H1 (cell line): ENCODE results near the gene AGBL1. TPM values are rescaled to one million over a fixed set of nuclear protein-coding genes. Genes with fewer than 3 reads are reported as not detected.

Source experiments
- CTCF ChIA-PET: fragments of 300-600 bp; sonication (Branson Sonifier 250); formaldehyde crosslinking; loops from one replicate; lab custom pipeline; 2021; ENCODE audit not compliant: partially characterized antibody; lab: Charles Lee
- POLR2A ChIA-PET: fragments of 300-600 bp; sonication (Branson Sonifier 250); formaldehyde crosslinking; loops from one replicate; lab custom pipeline; 2021; ENCODE audit warnings: inconsistent platforms; ENCODE audit not compliant: partially characterized antibody; lab: Charles Lee
- DNase-seq, 2 experiments: peaks; one replicate each; pipeline versions ENCODE4 v3.0.0 to v3.0.0-alpha.2; 2010 to 2022; ENCODE audit warnings: low spot score in 2 of 2, low read depth in 1 of 2, mixed read lengths in 1 of 2
- FAIRE-seq: peaks from 2 replicates; lab custom pipeline; 2011; peaks lifted over from hg19 to GRCh38; lab: Jason Lieb, UNC
- H2AFZ ChIP-seq: 2 replicates; pipeline ENCODE4 v1.8.1; 2012; ENCODE audit warnings: low read length, inconsistent platforms
- H2AK5ac ChIP-seq: 2 replicates; pipeline ENCODE4 v1.6.1; 2013; ENCODE audit warnings: low read depth, low read length
- H2BK120ac ChIP-seq: replicated peaks from 2 replicates; pipeline ENCODE3; 2013; ENCODE audit warnings: low read depth, low read length, inconsistent platforms
- H2BK12ac ChIP-seq: 2 replicates; pipeline ENCODE4 v1.6.1; 2013; ENCODE audit warnings: low read depth, low read length
- H2BK15ac ChIP-seq: 2 replicates; pipeline ENCODE4 v1.6.1; 2013; ENCODE audit warnings: low read length
- H2BK20ac ChIP-seq: 2 replicates; pipeline ENCODE4 v1.6.1; 2013; ENCODE audit warnings: low read length
- H2BK5ac ChIP-seq: 2 replicates; pipeline ENCODE4 v1.6.1; 2013; ENCODE audit warnings: low read depth, low read length
- H3K14ac ChIP-seq: 2 replicates; pipeline ENCODE4 v1.6.1; 2013; ENCODE audit warnings: inconsistent platforms; ENCODE audit not compliant: insufficient read length
- H3K18ac ChIP-seq: 2 replicates; pipeline ENCODE4 v1.6.1; 2013; ENCODE audit warnings: low read length; ENCODE audit errors: extremely low read depth
- H3K23ac ChIP-seq: 2 replicates; pipeline ENCODE4 v1.6.1; 2013; ENCODE audit warnings: inconsistent platforms; ENCODE audit not compliant: insufficient read length
- H3K23me2 ChIP-seq: 2 replicates; pipeline ENCODE4 v1.6.1; 2013; ENCODE audit warnings: low read depth, low read length
- H3K27ac ChIP-seq: 2 replicates; pipeline ENCODE4 v1.6.1; 2011; ENCODE audit warnings: low read depth, low read length, inconsistent platforms
- H3K27me3 ChIP-seq, 4 experiments: replicated peaks in 1 of 4; 1 replicate in 1 of 4; 2 replicates in 3 of 4; pipeline versions ENCODE4 v1.6.1 to v1.8.1; 2011 to 2013; ENCODE audit warnings: low read length in 3 of 4, mild to moderate bottlenecking in 3 of 4, inconsistent platforms in 2 of 4, mixed read lengths in 2 of 4, moderate library complexity in 1 of 4; ENCODE audit not compliant: control insufficient read depth in 3 of 4, insufficient read depth in 3 of 4; ENCODE audit errors: extremely low read depth in 1 of 4
- H3K36me3 ChIP-seq, 4 experiments: 2 replicates each; pipeline versions ENCODE4 v1.6.1 to v1.8.1; 2011 to 2013; ENCODE audit warnings: mild to moderate bottlenecking in 4 of 4, low read length in 3 of 4, moderate library complexity in 2 of 4, control low read depth in 1 of 4, inconsistent platforms in 1 of 4; ENCODE audit not compliant: insufficient read depth in 4 of 4, control insufficient read depth in 2 of 4
- H3K4ac ChIP-seq: replicated peaks from 2 replicates; pipeline ENCODE3; 2013; ENCODE audit warnings: low read length, low read depth, mixed read lengths, inconsistent platforms; ENCODE audit not compliant: insufficient read length
- H3K4me1 ChIP-seq, 4 experiments: replicated peaks in 1 of 4; 1 replicate in 1 of 4; 2 replicates in 3 of 4; pipeline versions ENCODE4 v1.6.1 to v1.8.1; 2011 to 2013; ENCODE audit warnings: low read length in 3 of 4, inconsistent platforms in 2 of 4, mixed read lengths in 1 of 4; ENCODE audit not compliant: insufficient read depth in 4 of 4, control insufficient read depth in 3 of 4
- H3K4me2 ChIP-seq, 2 experiments: 2 replicates each; pipeline versions ENCODE4 v1.6.1 to v1.8.1; 2011 to 2013; ENCODE audit warnings: low read depth in 2 of 2, low read length in 2 of 2, control low read depth in 1 of 2, inconsistent platforms in 1 of 2, mild to moderate bottlenecking in 1 of 2; ENCODE audit not compliant: insufficient read depth in 1 of 2
- H3K4me3 ChIP-seq, 4 experiments: fragments of 200-600, 300-600 bp in 1 of 4; sonication (generic), shearing (Covaris generic), sonication (Bioruptor Twin) in 1 of 4; 2 replicates each; pipeline versions ENCODE4 v1.5.1 to v1.8.1; 2011 to 2016; ENCODE audit warnings: low read length in 4 of 4, low read depth in 3 of 4, control low read depth in 2 of 4, inconsistent platforms in 2 of 4, mild to moderate bottlenecking in 2 of 4, mixed read lengths in 1 of 4, moderate library complexity in 1 of 4; ENCODE audit not compliant: insufficient read depth in 2 of 4; ENCODE audit errors: extremely low read depth in 1 of 4
- H3K56ac ChIP-seq: replicated peaks from 2 replicates; pipeline ENCODE3; 2013; ENCODE audit warnings: low read depth, mild to moderate bottlenecking, mixed read lengths, low read length, inconsistent platforms; ENCODE audit not compliant: insufficient read length
- H3K79me1 ChIP-seq: 2 replicates; pipeline ENCODE4 v1.6.1; 2013; ENCODE audit warnings: low read depth, low read length, control low read depth
- H3K79me2 ChIP-seq, 2 experiments: 2 replicates each; pipeline versions ENCODE4 v1.6.1 to v1.8.1; 2012 to 2013; ENCODE audit warnings: low read length in 2 of 2, mild to moderate bottlenecking in 2 of 2, inconsistent platforms in 1 of 2; ENCODE audit not compliant: insufficient read depth in 2 of 2, control insufficient read depth in 1 of 2
- H3K9ac ChIP-seq, 4 experiments: replicated peaks in 1 of 4; 1 replicate in 1 of 4; 2 replicates in 3 of 4; pipeline versions ENCODE4 v1.6.1 to v1.8.1; 2011 to 2013; ENCODE audit warnings: low read depth in 3 of 4, low read length in 3 of 4, control low read depth in 2 of 4, mild to moderate bottlenecking in 2 of 4, moderate library complexity in 2 of 4, inconsistent platforms in 1 of 4; ENCODE audit errors: extremely low read depth in 1 of 4
- H3K9me3 ChIP-seq, 2 experiments: 2 replicates each; pipeline versions ENCODE4 v1.6.1 to v1.8.1; 2012 to 2013; ENCODE audit warnings: mild to moderate bottlenecking in 2 of 2, moderate library complexity in 2 of 2, control low read depth in 1 of 2, inconsistent platforms in 1 of 2, low read depth in 1 of 2, low read length in 1 of 2, mixed read lengths in 1 of 2; ENCODE audit not compliant: insufficient read depth in 2 of 2
- H4K20me1 ChIP-seq, 2 experiments: replicated peaks in 1 of 2; 2 replicates each; pipeline versions ENCODE3 to v1.8.1; 2011 to 2013; ENCODE audit warnings: inconsistent platforms in 2 of 2, low read length in 2 of 2, mild to moderate bottlenecking in 1 of 2; ENCODE audit not compliant: insufficient read depth in 2 of 2, control insufficient read depth in 1 of 2
- H4K5ac ChIP-seq: 2 replicates; pipeline ENCODE4 v1.6.1; 2013; ENCODE audit warnings: low read length, low read depth, mixed read lengths, inconsistent platforms; ENCODE audit not compliant: insufficient read length
- H4K8ac ChIP-seq: 2 replicates; pipeline ENCODE4 v1.8.0; 2013; ENCODE audit warnings: mild to moderate bottlenecking, moderate library complexity, low read length, inconsistent platforms; ENCODE audit not compliant: insufficient read depth; ENCODE audit errors: extremely low read depth
- H4K91ac ChIP-seq: replicated peaks from 2 replicates; pipeline ENCODE3; 2013; ENCODE audit warnings: low read length, mixed read lengths, inconsistent platforms; ENCODE audit not compliant: insufficient read length
- CBX8 ChIP-seq: fragments of 300-800, 300-1000 bp; sonication (generic); IDR thresholded peaks from 2 replicates; pipeline ENCODE4 v1.7.1; 2016; ENCODE audit warnings: low read depth, low read length, borderline replicate concordance
- CREB1 ChIP-seq: IDR thresholded peaks from 2 replicates; pipeline ENCODE4 v1.6.1; 2012; ENCODE audit warnings: inconsistent platforms
- HDAC6 ChIP-seq: IDR thresholded peaks from one replicate; pipeline ENCODE4 v1.7.1; 2012; ENCODE audit warnings: low read depth, mild to moderate bottlenecking, inconsistent platforms, low read length, moderate library complexity
- JUN ChIP-seq: IDR thresholded peaks from 2 replicates; pipeline ENCODE4 v1.6.1; 2011; ENCODE audit warnings: low read depth, mild to moderate bottlenecking, improper control_type of control experiment, low read length
- KDM4A ChIP-seq: IDR thresholded peaks from one replicate; pipeline ENCODE4 v1.7.1; 2012; ENCODE audit warnings: low read depth, mild to moderate bottlenecking, moderate library complexity, low read length, inconsistent platforms; ENCODE audit not compliant: severe bottlenecking
- NANOG ChIP-seq: IDR thresholded peaks from 2 replicates; pipeline ENCODE4 v1.6.1; 2011; ENCODE audit warnings: low read length, low read depth, mild to moderate bottlenecking, inconsistent platforms; ENCODE audit not compliant: insufficient read depth, poor library complexity, severe bottlenecking
- RAD21 ChIP-seq, 2 experiments: IDR thresholded peaks in 1 of 2; conservative IDR thresholded peaks in 1 of 2; 2 replicates each; pipeline ENCODE4 v1.6.1; 2011; ENCODE audit warnings: low read depth in 2 of 2, low read length in 2 of 2, improper control_type of control experiment in 1 of 2, inconsistent platforms in 1 of 2, mild to moderate bottlenecking in 1 of 2, moderate library complexity in 1 of 2
- SP2 ChIP-seq: IDR thresholded peaks from 2 replicates; pipeline ENCODE4 v1.6.1; 2012; ENCODE audit warnings: mild to moderate bottlenecking, low read length, inconsistent platforms
- SUZ12 ChIP-seq: fragments of 200-600 bp; sonication (generic); IDR thresholded peaks from 2 replicates; pipeline ENCODE4 v1.6.1; 2012; ENCODE audit warnings: mild to moderate bottlenecking, inconsistent platforms, low read length, moderate library complexity, mixed read lengths
- WGBS, 2 experiments: shearing (Covaris generic) in 1 of 2; methylation state at CpG; one replicate each; pipeline versions ENCODE4 v1.1.6 to v1.1.7; 2013 to 2015; ENCODE audit warnings: low lambda C conversion rate in 2 of 2, mixed read lengths in 2 of 2, inconsistent platforms in 1 of 2, low coverage in 1 of 2, missing lambda C conversion rate in 1 of 2; ENCODE audit not compliant: insufficient replicate concordance in 2 of 2, insufficient coverage in 1 of 2, insufficient read length in 1 of 2; ENCODE audit errors: extremely low coverage in 1 of 2, missing lambda C conversion rate in 1 of 2; 5-methylcytosine and 5-hydroxymethylcytosine counted together
- polyA plus RNA-seq, 7 experiments: library from polyadenylated mRNA; depleted of rRNA in 3 of 7; stranded (reverse) in 5 of 7; unstranded in 2 of 7; fragments of >200 nt in 5 of 7; fragments of 200-250 nt in 2 of 7; gene quantifications; 1 replicate in 5 of 7; 2 replicates in 1 of 7; 4 replicates in 1 of 7; pipeline versions ENCODE4 v1.2.1 to v1.2.3, GENCODE V29; 2011 to 2013; ENCODE audit warnings: missing spikeins in 2 of 7, mixed read lengths in 2 of 7
- total RNA-seq: library from RNA; stranded (reverse); fragmentation: NEBNext Ultra II Directional; extraction: Animal tissue kit (Norgen Biotek cat#: 25700); gene quantifications from 2 replicates; pipeline ENCODE4 v1.2.1, GENCODE V29; 2021

Gene AGBL1
- total and polyA plus RNA-seq, 2 of the 8 experiments (the other 6 are each of a cell fraction or from before 2014, with no cell fraction given) = not detected

DNA sequence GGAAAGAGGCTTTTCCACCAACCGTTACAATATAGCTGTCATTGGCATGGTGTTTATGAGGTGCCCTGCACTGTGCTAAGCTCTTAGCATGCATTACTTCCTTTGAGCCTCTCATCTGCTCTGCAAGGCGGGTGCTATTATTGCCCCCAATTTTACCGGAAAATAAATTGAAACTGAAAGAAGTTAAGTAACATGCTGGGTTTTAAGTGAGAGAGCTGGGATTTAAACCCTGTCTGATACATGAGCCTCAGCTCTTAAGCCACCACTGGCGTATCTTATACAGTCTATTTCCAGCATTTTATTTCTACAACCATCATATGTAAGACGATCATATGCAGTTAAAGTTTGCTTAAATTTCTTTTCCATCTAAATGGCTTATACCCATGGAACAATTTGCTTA, 81.6 kb downstream of the AGBL1 start:
- Histone ChIP-seq H3K14ac (no peak overlapping the region), H3K56ac (no peak overlapping the region), H2BK5ac (no peak overlapping the region), H3K27ac (no peak overlapping the region), H4K91ac (no peak overlapping the region), H3K4me1 (peaks cover 0 to 4% (median 0%) of the 10 kb centered on the region in 4 experiments; a peak in 1 of 7 replicates), H3K9me3 (no peaks in the 10 kb centered on the region), H3K23ac (no peak overlapping the region), H3K4me2 (0 out of 4 replicates have a peak overlapping the region, but pooled peaks of 1 of the 2 experiments have one; percentile 15), H3K36me3 (no peaks in the 10 kb centered on the region), H3K79me2 (no peaks in the 10 kb centered on the region), H3K9ac (no peak overlapping the region), H3K27me3 (no peaks in the 10 kb centered on the region), H2BK20ac (no peak overlapping the region), H3K4me3 (no peak overlapping the region), H2AK5ac (no peak overlapping the region), H3K23me2 (no peaks in the 10 kb centered on the region), H4K5ac (no peak overlapping the region), H3K4ac (no peak overlapping the region), H4K8ac (no peak overlapping the region), H3K18ac (no peak overlapping the region), H2AFZ (no peak overlapping the region), H2BK15ac (no peak overlapping the region), H4K20me1 (no peaks in the 10 kb centered on the region), H3K79me1 (no peaks in the 10 kb centered on the region), H2BK12ac (no peak overlapping the region), H2BK120ac (no peak overlapping the region)
- WGBS, 2 experiments = 79% methylated on average over 5 of the region's 5 CpGs; no CpG with 5 or more reads in 1 of the 2 experiments
- ChIA-PET POLR2A (no interaction called here), CTCF (interaction anchor here (1.6 kb wide), 1 partner anchor 47 kb away, joined by 4 read pairs; no protein-coding TSS in a partner anchor)
- no peak for DNase-seq
- no peak for FAIRE-seq
- TF ChIP-seq NANOG (no peak), JUN (no peak), CREB1 (no peak), CBX8 (no peak), SUZ12 (no peak), KDM4A (no peak), SP2 (no peak), HDAC6 (no peak), RAD21 (IDR thresholded peaks at IDR 0.05 in 1 of 2, conservative IDR thresholded peaks at IDR 0.05 in 1 of 2; ENCODE audit: low read depth in 2 of 2, low read length in 2 of 2) (no peak)
